Suppressor macrophage (primary cell): ENCODE data around the gene TSPAN4.

Experiments used
- DNase-seq, 4 experiments: peaks; one replicate each; pipeline ENCODE4 v3.0.0-alpha.2; 2020 to 2022

Gene TSPAN4

GRCh38 chr11:804599-804964 is 38.1 kb upstream of the TSPAN4 start:
- DNase-seq = no peak

GRCh38 chr11:808427-809286 is 34.0 kb upstream of the TSPAN4 start:
- no peak for DNase-seq

- DNase-seq = peak; percentile 99
Measured at GRCh38 chr11:809287-810039, 33.2 kb upstream of the TSPAN4 start, which contains the start of gene RPLP2. RPLP2 (plus strand) TSS chr11:809967; CDS start chr11:810235, 268 bp downstream.

GRCh38 chr11:810040-810567 is 32.5 kb upstream of the TSPAN4 start:
- peak in 2 of 4 experiments; percentile 40 to 59 for DNase-seq

- DNase-seq = peak in 2 of 4 experiments; percentile 39 to 47
Measured at GRCh38 chr11:811446-812245, 31.0 kb upstream of the TSPAN4 start.

- no peak for DNase-seq
Measured at GRCh38 chr11:812390-812789, 30.3 kb upstream of the TSPAN4 start.

- no peak for DNase-seq
Measured at GRCh38 chr11:813072-813455, 29.6 kb upstream of the TSPAN4 start.

- DNase-seq = no peak
Measured at GRCh38 chr11:813456-814096, 29.1 kb upstream of the TSPAN4 start.

GRCh38 chr11:815675-816432 is 26.8 kb upstream of the TSPAN4 start:
- no peak for DNase-seq

GRCh38 chr11:816433-816779 is 26.2 kb upstream of the TSPAN4 start:
- DNase-seq = no peak

- peak in 1 of 4 experiments; percentile 34 for DNase-seq
Measured at GRCh38 chr11:818396-819128, 24.1 kb upstream of the TSPAN4 start, which contains the start of gene PNPLA2. PNPLA2 (plus strand) TSS chr11:818914; CDS start chr11:819719, 805 bp downstream.

- DNase-seq = peak; percentile 93 to 98 (median 96)
Measured at GRCh38 chr11:819129-819931, 23.3 kb upstream of the TSPAN4 start.

- DNase-seq = peak; percentile 82 to 95 (median 88)
Measured at GRCh38 chr11:819943-820649, 22.6 kb upstream of the TSPAN4 start.

GRCh38 chr11:820655-821511 is 21.8 kb upstream of the TSPAN4 start:
- peak; percentile 81 to 90 (median 88) for DNase-seq

- DNase-seq = peak; percentile 62 to 82 (median 77)
Measured at GRCh38 chr11:821512-822371, 20.9 kb upstream of the TSPAN4 start.

- DNase-seq = no peak
Measured at GRCh38 chr11:823441-824291, 19.0 kb upstream of the TSPAN4 start.
